Femur (tissue), 1 donor: ENCODE results near the gene ZSWIM5.
"Not testable (repeated sequence)": the region's sequence is repeated elsewhere in the genome, so short reads cannot be mapped to it uniquely, and the experiment has no call there.

Source experiments
- DNase-seq: peaks from one replicate; pipeline ENCODE4 v3.0.0-alpha.2; 2017

ZSWIM5 gene

DNA sequence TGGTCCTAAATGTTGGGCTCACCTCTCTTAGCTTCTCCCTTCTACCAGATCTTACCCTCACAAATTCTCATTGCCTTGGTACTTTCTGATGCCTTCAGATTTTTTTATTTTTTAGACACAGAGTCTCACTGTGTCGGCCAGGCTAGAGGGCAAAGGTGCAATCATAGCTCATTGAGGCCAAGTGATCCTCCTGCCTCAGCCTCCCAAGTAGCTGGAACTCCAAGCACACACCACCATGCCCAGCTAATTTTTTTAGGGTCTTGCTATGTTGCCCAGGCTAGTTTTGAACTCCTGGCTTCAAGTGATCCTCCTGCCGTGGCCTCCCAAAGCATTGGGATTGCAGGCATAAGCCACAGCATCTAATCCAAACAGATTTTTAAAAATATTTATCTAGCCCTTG, 69.4 kb downstream of the ZSWIM5 start:
- no peak for DNase-seq

DNA sequence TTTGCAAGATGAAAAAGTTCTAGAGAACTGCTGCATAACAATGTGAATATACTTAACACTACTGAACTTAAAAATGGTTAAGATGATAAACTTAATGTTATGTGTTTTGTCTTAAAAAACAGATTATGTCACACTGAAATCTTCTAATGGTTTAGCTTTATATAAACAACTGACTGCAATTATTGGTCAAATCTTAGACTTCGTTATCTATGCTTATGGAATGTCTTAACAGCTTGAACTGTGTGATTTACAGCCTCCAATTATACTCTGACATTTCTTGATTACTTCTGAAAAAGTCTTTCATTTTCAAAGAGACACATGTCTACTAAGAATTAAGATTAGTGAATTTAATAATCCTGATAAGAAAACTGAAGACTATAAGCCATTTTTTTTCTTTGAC, 71.1 kb downstream of the ZSWIM5 start:
- DNase-seq: no peak

DNA sequence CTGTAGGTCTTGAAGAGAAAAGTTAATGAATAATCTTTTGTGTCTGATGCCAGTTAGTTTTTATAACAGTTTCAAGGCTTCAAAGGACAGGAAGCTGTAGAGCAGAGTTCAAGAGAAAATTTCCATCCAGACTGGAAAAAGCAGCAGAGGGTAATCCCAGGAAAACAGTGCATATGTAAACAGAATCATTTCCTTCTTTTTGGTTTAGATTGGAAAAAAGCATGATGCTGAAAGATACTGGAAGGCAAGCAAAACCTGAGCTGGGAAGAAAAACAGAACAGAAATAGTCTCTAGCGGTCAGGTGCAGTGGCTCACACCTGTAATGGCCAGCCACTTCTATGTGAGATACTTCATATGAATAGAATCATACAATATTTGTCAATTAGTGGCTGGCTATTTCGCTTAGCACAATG, 71.9 kb downstream of the ZSWIM5 start:
- DNase-seq: no peak

DNA sequence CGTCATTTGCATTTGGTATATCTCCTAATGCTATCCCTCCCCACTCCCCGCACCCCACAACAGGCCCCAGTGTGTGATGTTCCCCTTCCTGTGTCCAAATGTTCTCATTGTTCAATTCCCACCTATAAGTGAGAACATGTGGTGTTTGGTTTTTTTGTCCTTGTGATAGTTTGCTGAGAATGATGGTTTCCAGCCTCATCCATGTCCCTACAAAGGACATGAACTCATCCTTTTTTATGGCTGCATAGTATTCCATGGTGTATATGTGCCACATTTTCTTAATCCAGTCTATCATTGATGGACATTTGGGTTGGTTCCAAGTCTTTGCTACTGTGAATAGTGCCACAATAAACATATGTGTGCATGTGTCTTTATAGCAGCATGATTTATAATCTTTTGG, 73.7 kb downstream of the ZSWIM5 start:
- DNase-seq: not testable (repeated sequence)

DNA sequence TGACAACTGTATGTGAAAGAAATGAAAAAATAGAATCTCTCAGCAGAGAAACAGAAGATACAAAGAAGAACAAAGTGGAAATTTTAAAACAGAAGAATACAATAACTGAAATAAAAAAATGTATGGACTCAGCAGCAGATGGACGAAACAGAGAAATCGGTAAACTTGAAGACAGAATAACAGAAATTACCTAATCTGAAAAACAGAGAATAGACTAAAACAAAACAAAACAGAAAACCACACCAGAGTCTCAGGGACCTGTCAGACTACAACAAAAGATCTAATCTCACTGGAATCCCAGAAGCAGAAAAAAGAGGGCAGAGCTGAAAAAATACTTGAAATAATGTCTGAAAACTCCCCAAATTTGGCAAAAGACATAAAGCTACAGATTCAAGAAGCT, 83.0 kb downstream of the ZSWIM5 start:
- DNase-seq: no peak

DNA sequence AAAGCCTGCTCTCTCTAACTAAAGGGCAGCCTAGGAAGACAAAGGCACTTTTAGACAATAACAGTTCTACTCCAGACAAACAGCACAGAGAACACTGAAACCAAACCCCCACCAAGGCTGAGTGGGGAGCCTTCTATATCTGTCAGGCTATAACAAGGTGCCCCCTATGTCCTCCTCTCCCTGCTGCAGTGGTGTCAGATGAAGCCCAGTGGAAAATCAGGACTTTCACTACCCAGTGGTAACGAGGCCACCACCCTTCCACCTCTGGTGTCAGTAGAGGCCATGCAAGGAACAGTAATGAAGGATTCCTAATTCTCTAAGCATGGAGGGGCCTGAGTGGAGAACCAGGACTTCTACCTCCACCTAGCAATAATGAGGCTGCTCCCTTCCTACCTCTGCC, 83.7 kb downstream of the ZSWIM5 start:
- no peak for DNase-seq

DNA sequence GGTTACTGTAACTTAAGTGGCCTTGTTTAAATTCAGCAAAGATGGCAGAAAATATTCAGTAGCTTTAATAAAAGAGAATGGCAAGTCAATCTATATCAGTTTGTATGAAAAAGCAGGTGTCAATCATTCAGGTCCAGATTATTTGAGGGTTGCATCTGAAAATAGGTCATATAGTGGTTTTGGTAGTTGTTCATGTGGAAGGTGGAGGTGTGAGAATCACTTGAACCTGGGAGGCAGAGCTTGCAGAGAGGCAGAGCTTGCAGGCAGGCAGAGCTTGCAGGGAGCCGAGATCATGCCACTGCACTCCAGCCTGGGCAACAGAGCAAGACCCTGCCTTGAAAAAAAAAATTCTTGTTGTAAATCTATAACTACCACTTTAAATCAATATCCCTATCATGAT, 88.6 kb downstream of the ZSWIM5 start:
- no peak for DNase-seq

DNA sequence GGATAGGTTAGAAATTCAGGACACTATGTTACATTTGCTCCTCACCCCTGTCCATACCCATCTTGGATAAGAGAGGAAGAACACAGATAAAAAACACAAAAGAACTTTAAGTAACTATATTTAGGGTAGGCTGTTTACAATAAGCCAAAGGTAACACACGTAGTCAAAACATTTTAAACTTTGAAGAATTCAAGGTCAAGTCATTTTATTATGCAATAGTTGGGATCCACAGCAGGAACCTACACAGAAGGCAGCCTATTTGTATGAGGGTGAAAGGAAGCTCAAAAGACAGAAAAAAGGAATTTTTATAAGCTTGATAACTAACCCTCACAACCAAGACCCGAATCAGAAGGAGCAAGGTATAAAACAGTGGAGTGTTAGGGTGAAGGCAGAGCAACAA, 89.6 kb downstream of the ZSWIM5 start:
- DNase-seq: no peak

DNA sequence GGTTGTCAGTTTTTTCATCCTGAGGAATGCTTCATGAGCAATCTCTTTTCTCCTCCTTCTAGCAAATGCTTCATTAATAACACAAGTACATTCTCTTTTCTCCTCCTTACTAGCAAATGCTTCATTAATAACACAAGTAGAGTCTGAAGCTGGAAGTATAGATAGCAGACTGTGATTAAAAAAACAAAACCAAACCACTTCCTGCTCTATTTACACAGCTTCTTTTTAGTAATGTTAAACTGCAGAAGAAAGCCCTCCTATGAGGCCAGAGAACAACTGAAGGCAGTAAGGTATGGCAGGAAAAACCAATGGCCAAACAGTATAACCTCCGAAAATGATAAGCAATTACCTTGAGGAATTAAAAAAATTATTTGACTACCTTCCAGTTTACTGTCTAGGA, 90.1 kb downstream of the ZSWIM5 start:
- DNase-seq: no peak

DNA sequence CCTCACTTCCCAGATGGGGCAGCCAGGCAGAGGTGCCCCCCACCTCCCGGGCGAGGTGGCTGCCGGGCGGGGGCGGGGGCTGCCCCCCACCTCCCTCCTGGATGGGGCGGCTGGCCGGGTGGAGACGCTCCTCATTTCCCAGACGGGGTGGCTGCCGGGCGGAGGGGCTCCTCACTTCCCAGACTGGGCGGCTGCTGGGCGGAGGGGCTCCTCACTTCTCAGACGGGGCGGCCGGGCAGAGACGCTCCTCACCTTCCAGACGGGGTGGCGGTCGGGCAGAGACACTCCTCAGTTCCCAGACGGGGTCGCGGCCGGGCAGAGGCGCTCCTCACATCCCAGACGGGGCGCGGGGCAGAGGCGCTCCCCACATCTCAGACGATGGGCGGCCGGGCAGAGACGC, 91.2 kb downstream of the ZSWIM5 start:
- not testable (repeated sequence) for DNase-seq

DNA sequence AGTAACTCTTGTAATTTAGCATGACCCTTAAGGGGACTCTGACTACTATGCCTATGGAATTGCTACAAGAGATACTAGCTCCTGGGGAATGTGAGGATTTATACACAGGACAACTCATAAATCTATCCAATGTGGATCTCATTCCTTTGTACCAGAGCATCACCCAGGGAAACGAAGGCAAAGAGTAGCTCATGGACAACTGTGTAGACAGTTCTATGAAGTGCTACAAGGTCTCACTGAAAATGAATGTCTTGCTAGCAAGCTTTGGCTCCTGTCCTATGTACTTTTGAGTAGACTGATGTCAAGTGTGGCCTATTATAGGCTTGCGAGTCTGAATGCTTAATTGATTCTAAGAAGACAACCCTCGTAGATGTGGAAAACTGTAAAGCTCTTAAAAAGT, 93.7 kb downstream of the ZSWIM5 start:
- DNase-seq: no peak

DNA sequence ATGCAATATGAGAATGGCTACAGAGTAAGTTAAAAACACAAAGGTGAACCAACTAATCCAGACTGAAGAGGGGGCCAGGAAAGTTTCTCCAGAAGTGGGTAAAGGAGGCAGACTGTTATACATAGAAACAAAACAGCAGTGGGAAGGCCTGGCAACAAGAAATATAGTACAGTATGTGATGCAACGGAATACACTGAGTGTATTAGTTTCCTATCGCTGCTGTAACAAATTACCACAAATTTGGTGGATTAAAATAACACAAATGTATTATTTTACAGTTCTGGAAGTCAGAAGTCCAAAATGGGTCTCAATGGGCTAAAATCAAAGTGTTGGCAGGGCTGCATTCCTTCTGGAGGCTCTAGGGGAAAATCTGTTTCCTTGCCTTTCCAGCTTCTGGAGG, 95.2 kb downstream of the ZSWIM5 start:
- DNase-seq: no peak

DNA sequence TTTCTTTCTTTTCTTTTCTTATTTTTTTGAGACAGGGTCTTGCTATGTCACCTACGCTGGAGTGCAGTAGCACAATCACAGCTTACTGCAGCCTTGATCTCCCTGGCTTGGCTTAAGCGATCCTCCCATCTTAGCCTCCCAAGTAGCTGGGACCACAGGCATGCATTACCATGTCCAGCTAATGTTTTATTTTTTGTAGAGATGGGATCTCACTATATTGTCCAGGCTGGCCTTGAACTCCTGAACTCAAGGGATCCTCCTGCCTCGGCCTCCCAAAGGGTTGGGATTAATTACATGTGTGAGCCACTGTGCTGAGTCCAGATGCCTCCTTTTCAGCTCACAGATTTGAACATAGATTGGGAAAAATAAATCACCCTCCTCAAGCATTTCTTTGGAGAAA, 98.6 kb downstream of the ZSWIM5 start:
- no peak for DNase-seq

DNA sequence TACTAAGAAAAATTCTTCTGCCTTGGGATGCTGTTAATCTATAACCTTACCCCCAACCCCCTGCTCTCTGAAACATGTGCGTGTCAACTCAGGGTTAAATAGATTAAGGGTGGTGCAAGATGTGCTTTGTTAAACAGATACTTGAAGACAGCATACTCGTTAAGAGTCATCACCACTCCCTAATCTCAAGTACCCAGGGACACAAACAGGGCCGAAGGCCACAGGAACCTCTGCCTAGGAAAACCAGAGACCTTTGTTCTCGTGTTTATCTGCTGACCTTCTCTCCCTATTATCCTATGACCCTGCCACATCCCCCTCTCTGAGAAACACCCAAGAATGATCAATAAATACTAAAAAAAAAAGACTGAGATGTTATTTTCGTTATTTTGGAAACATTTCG, 99.5 kb downstream of the ZSWIM5 start:
- not testable (repeated sequence) for DNase-seq

DNA sequence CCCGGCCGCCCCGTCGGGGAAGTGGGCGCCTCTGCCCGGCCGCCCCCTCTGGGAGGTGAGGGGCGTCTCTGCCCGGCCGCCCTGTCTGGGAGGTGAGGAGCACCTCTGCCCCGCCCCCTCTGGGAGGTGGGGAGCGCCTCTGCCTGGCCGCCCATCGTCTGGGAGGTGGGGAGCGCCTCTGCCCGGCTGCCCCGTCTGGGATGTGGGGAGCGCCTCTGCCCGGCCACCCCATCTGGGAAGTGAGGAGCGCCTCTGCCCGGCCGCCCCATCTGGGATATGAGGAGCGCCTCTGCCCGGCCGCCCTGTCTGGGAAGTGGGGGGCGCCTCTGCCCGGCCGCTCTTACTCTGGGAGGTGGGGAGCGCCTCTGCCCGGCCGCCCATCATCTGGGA, 100.3 kb downstream of the ZSWIM5 start:
- DNase-seq: not testable (repeated sequence)

DNA sequence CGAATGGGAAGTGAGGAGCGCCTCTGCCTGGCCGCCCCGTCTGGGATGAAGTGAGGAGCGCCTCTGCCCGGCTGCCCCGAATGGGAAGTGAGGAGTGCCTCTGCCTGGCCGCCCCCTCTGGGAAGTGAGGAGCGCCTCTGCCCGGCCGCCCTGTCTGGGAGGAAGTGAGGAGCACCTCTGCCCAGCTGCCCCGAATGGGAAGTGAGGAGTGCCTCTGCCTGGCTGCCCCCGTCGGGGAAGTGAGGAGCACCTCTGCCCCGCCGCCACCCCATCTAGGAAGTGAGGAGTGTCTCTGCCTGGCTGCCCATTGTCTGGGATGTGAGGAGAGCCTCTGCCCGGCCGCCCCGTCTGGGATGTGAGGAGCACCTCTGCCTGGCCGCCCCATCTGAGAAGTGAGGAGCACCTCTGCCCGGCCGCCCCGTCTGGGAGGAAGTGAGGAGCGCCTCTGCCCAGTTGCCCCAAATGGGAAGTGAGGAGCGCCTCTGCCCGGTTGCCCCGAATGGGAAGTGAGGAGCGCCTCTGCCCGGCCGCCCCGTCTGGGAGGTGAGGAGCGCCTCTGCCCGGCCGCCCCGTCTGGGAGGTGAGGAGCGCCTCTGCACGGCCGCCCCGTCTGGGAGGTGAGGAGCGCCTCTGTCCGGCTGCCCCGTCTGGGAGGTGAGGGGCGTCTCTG, 100.8 kb downstream of the ZSWIM5 start:
- DNase-seq: not testable (repeated sequence)

DNA sequence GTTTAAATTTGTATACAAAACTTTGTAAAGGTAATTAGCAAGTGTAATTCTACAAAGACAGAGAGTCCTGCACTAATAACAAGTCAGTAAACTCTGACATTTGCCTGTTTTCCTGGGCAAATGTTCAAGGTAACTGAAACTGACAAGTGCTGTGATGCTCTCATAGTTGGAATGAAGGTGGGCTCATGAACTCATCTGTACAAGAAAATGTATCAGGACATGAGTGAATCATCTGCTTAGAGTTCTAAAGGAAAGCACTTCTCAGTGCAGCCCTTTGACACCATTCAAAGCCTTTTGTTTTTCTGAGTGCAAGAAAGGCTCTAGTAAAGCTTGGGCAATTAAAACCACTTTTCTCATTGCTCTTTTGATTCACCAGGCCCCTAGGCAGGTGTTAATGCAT, 102.9 kb downstream of the ZSWIM5 start:
- no peak for DNase-seq

DNA sequence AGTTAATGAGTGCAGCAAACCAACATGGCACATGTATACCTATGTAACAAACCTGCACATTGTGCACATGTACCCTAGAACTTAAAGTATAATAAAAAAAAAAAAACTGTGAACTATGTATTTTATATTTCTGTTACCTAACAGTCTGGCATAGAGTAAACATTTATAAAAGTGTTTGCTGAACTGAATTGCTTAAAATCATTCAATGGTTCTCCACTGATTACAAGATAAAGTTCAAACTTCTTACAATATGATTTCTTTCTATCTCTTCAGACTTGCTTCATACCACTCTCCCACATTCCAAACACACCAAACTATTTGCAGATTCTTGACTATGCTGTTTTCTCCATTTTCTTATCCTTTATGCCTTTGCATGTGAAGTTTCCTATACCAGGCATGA, 104.5 kb downstream of the ZSWIM5 start:
- DNase-seq: no peak

DNA sequence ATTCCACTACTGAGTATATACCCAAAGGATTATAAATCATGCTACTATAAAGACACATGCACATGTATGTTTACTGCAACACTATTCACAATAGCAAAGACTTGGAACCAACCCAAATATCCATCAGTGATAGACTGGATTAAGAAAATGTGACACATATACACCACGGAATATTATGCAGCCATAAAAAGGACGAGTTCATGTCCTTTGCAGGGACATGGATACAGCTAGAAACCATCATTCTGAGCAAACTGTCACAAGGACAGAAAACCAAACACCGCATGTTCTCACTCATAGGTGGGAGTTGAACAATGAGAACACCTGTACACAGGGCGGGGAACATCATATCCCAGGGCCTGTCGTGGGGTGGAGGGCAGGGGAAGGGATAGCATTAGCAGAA, 104.9 kb downstream of the ZSWIM5 start:
- DNase-seq: not testable (repeated sequence)

DNA sequence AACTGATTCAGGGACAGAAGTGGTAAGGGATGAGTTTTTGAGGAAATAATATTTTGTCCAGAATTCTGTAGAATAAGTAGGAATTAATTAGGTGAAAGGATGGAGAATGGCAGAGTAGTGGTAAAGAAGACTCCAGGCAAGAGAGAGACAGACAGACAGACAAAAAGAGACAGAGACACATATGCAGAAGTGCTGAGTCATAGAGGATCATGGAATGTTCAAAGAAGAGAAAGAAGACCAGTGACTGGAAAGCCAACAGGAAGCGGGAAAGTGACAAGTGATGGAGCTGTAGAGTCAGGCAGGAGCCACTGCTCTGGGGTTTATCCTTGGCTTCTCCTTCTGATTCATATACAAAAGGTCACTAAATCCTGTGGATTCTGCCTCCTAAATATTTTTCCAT, 108.5 kb downstream of the ZSWIM5 start:
- DNase-seq: no peak

DNA sequence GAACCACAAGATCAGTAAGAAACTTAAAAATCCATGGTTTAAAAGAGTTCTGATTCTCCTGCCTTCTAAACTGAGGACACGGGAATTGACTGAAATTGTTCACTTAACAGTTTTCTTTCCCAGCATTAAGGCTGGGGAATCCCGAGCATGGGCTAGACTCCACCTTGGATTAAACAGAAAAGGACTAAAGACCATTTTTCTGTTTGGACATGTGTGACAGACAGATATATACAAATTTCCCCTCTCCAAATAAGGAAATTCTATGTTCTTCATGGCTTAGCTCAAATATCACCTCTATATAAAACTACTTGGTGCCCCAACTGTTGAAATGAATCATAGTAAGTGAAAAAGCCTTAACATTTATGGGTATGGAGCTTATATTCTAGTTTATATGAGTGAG, 109.3 kb downstream of the ZSWIM5 start:
- DNase-seq: no peak

DNA sequence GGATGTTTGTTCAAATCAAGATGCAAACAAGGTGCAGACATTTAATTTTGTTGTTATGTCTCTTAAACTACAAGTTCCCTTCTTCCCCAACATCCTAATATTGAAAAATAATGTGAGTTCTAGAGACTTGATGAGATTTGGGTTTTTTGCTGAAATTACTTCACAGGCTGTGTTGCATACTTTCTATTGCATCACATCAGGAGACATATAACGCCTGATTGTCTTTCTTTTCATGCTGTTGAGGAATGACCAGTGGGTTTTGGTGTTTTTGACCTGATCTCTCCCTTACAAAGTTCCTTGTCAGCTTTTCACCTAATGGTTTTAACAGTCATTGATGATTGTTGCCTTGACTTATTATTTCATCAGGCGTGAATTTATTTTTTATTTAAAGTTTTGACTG, 111.0 kb downstream of the ZSWIM5 start:
- no peak for DNase-seq

DNA sequence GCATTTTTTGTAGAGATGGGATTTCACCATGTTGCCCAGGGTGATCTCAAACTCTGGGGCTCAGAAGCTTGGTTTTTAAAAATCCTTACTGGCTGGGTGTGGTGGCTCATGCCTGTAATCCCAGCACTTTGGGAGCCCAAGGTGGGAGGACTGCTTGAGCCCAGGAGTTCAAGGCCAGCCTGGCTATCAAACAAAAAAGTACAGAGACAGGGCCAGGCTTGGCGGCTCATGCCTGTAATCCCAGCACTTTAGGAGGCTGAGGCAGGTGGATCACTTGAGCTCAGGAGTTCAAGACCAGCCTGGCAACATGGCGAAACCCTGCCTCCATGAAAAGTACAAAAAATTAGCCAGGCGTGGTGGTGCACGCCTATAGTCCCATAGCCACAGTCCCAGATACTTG, 112.0 kb downstream of the ZSWIM5 start:
- DNase-seq: not testable (repeated sequence)

DNA sequence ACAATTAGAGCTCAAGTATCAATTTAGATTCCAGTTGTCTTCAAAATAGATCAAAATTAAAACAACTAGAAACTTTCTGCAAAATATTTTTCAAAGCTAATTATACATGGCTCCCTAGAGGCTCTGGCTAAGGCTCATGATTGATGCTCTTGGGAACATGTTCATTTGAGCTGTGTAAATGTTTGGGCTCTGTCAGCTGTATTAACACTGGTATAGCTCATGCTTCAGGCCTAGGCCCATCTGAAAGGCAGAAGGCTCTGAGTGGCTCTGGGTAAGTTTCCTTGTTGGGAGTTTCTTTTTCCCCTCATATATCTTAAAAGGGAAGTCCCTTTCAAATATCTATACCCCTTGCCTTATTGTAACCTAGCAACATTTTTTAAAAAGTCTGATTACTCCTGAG, 113.1 kb downstream of the ZSWIM5 start:
- no peak for DNase-seq

DNA sequence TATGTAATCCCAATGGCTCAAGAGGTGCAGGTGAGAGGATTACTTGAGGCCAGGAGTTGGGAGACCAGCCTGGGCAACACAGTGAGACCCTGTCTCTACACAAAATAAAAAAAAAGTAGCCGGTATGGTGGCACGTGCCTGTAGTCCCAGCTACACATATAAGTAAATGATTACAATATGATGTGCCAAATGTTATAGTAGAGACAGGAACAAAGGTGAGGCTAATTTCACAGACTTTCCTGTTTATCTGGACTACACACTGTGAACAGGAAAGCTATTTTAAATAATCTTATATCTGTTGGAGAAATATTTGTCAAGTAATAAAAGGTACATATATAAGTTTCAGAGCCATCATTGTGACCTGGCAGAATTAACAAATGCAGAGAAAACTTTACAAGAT, 116.7 kb downstream of the ZSWIM5 start:
- DNase-seq: no peak

DNA sequence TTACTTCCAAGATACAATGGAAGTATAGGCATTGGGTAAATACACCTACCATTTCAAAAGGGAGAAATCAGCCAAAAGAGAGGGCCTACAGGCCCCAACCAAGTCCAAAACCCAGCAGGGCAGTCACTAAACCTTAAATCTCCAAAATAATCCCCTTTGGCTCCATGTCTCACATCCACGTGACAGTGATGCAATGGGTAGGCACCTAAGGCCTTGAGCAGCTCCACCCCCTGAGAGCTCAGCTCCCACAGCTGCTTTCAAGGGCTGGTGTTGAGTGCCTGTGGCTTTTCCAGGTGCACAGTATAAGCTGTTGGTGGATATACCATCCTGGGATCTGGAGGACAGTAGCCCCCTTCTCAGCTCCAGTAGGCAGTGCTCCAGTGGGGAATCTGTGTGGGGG, 121.8 kb downstream of the ZSWIM5 start:
- DNase-seq: no peak
